CD14-positive monocyte (primary cell): ENCODE results near the gene UST. TPM values are rescaled to one million over a fixed set of nuclear protein-coding genes. Genes with fewer than 3 reads are reported as not detected.

Experiments
- DNase-seq, 3 donors: peaks; one replicate each; pipeline ENCODE4 v3.0.0-alpha.2; 2011 to 2022
- H2AFZ ChIP-seq: 2 replicates; pipeline ENCODE4 v1.6.0; 2012; ENCODE audit warnings: mild to moderate bottlenecking, low read depth, low read length, inconsistent platforms; ENCODE audit not compliant: insufficient read depth, poor library complexity, severe bottlenecking
- H3K27ac ChIP-seq, 2 donors: 1 replicate in 1 of 2; 2 replicates in 1 of 2; pipeline ENCODE4 v1.5.1; 2012 to 2013; ENCODE audit warnings: low read length in 2 of 2, control low read depth in 1 of 2, inconsistent platforms in 1 of 2, low read depth in 1 of 2, mild to moderate bottlenecking in 1 of 2
- H3K27me3 ChIP-seq, 2 donors: one replicate each; pipeline versions ENCODE4 v1.6.0 to v1.6.1; 2011 to 2013; ENCODE audit warnings: low read length in 2 of 2; ENCODE audit not compliant: control insufficient read depth in 2 of 2, insufficient read depth in 2 of 2
- H3K36me3 ChIP-seq, 2 donors: replicated peaks in 1 of 2; 1 replicate in 1 of 2; 2 replicates in 1 of 2; pipeline versions ENCODE4 v1.5.1 to v1.6.1; 2012 to 2013; ENCODE audit warnings: low read length in 2 of 2, control low read depth in 1 of 2, inconsistent platforms in 1 of 2, mild to moderate bottlenecking in 1 of 2; ENCODE audit not compliant: insufficient read depth in 2 of 2, control insufficient read depth in 1 of 2
- H3K4me1 ChIP-seq, 2 donors: 1 replicate in 1 of 2; 2 replicates in 1 of 2; pipeline versions ENCODE4 v1.5.1 to v1.6.1; 2012 to 2013; ENCODE audit warnings: low read length in 2 of 2, control low read depth in 1 of 2, inconsistent platforms in 1 of 2, mild to moderate bottlenecking in 1 of 2, moderate library complexity in 1 of 2; ENCODE audit not compliant: insufficient read depth in 2 of 2, control insufficient read depth in 1 of 2
- H3K4me2 ChIP-seq: replicated peaks from 2 replicates; pipeline ENCODE3; 2012; ENCODE audit warnings: low read length, moderate library complexity, mild to moderate bottlenecking; ENCODE audit not compliant: poor library complexity, severe bottlenecking; ENCODE audit errors: extremely low read depth
- H3K4me3 ChIP-seq, 3 experiments: fragments of 200-600 bp in 1 of 3; sonication (generic) in 1 of 3; replicated peaks in 1 of 3; 1 replicate in 2 of 3; 2 replicates in 1 of 3; pipeline ENCODE4 v1.5.1; 2011 to 2013; ENCODE audit warnings: low read length in 3 of 3, mild to moderate bottlenecking in 3 of 3, control low read depth in 2 of 3, low read depth in 2 of 3, inconsistent platforms in 1 of 3, moderate library complexity in 1 of 3
- H3K79me2 ChIP-seq: 2 replicates; pipeline ENCODE4 v1.6.0; 2012; ENCODE audit warnings: mild to moderate bottlenecking, control low read depth, inconsistent platforms, low read length, moderate library complexity; ENCODE audit not compliant: insufficient read depth
- H3K9ac ChIP-seq: 2 replicates; pipeline ENCODE4 v1.6.0; 2017; ENCODE audit warnings: low read length, mild to moderate bottlenecking; ENCODE audit not compliant: insufficient read depth, poor library complexity, severe bottlenecking
- H3K9me3 ChIP-seq, 2 donors: replicated peaks in 1 of 2; 1 replicate in 1 of 2; 2 replicates in 1 of 2; pipeline versions ENCODE4 v1.5.1 to v1.6.1; 2012 to 2013; ENCODE audit warnings: low read length in 2 of 2, control low read depth in 1 of 2; ENCODE audit not compliant: control insufficient read depth in 1 of 2, insufficient read depth in 1 of 2
- H4K20me1 ChIP-seq: 2 replicates; pipeline ENCODE4 v1.6.0; 2012; ENCODE audit warnings: mild to moderate bottlenecking, low read length, control low read depth, moderate library complexity; ENCODE audit not compliant: insufficient read depth
- H3K27ac Mint-ChIP-seq, 7 donors: one replicate each; pipeline ENCODE4 v1.8.0; 2020; ENCODE audit warnings: mild to moderate bottlenecking in 7 of 7, mixed read lengths in 7 of 7, moderate library complexity in 6 of 7, inconsistent platforms in 2 of 7
- H3K27me3 Mint-ChIP-seq, 3 donors: one replicate each; pipeline ENCODE4 v1.8.0; 2021 to 2022; ENCODE audit warnings: low read depth in 3 of 3, mild to moderate bottlenecking in 3 of 3, mixed read lengths in 3 of 3, moderate library complexity in 3 of 3, inconsistent platforms in 1 of 3
- H3K36me3 Mint-ChIP-seq, 2 donors: one replicate each; pipeline ENCODE4 v1.8.0; 2020; ENCODE audit warnings: mixed read lengths in 2 of 2, inconsistent platforms in 1 of 2, mild to moderate bottlenecking in 1 of 2
- H3K4me1 Mint-ChIP-seq: one replicate; pipeline ENCODE4 v1.8.0; 2020; ENCODE audit warnings: mild to moderate bottlenecking, mixed read lengths
- H3K4me3 Mint-ChIP-seq, 2 donors: one replicate each; pipeline ENCODE4 v1.8.0; 2020; ENCODE audit warnings: mild to moderate bottlenecking in 2 of 2, mixed read lengths in 2 of 2, moderate library complexity in 1 of 2
- H3K9me3 Mint-ChIP-seq, 7 donors: one replicate each; pipeline ENCODE4 v1.8.0; 2020 to 2022; ENCODE audit warnings: mixed read lengths in 7 of 7, mild to moderate bottlenecking in 6 of 7, moderate library complexity in 6 of 7, inconsistent platforms in 2 of 7
- CTCF ChIP-seq: fragments of 200-600 bp; IDR thresholded peaks from one replicate; pipeline ENCODE4 v1.8.0; 2022; ENCODE audit warnings: antibody characterized with exemption, mild to moderate bottlenecking
- WGBS: methylation state at CpG from one replicate; pipeline ENCODE4 v1.1.5; 2013; ENCODE audit warnings: missing lambda C conversion rate; ENCODE audit not compliant: insufficient coverage; 5-methylcytosine and 5-hydroxymethylcytosine counted together
- intact Hi-C, 2 donors: fragments of 100-400 bp; cut with micrococcal nuclease; formaldehyde crosslinking; loops; one replicate each; pipeline versions ENCODE4 v1.15.0 to v1.15.1; 2023
- polyA plus RNA-seq, 3 donors: library from polyadenylated mRNA; depleted of rRNA in 1 of 3; unstranded in 2 of 3; stranded (reverse) in 1 of 3; fragments of 300-500 nt in 2 of 3; fragments of >200 nt in 1 of 3; fragmentation: Illumina TruSeq in 2 of 3; gene quantifications; 1 replicate in 2 of 3; 2 replicates in 1 of 3; pipeline ENCODE4 v1.2.3, GENCODE V29; 2012 to 2021

UST gene
- polyA plus RNA-seq, 3 donors = 0.33 to 0.53 (median 0.48) TPM

DNA sequence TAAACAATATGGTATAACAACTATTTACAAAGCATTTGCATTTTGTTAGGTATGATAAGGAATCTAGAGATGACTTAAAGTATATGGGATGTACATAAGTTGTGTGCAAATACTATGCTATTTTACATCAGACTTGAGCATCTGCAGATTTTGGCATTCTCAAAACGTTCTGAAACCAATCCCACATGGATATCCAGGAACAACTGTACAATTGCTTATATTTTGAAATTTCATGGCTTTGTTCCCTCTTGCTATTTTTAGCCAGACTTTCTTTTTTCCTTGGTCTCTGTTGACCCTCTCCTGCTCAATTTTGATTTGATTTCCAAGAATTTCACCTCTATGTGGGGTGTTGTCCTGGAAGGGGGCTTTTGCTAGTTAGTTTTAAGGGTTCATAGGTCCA, 32.9 kb upstream of the UST start:
- peaks cover 0 to 6% (median 1%) of the 10 kb centered on the region in 3 donors for H3K27me3 Mint-ChIP-seq
- Histone ChIP-seq H3K4me1 (no peaks in the 10 kb centered on the region), H3K9ac (no peak overlapping the region), H3K27ac (no peak overlapping the region), H3K79me2 (no peaks in the 10 kb centered on the region), H3K36me3 (no peaks in the 10 kb centered on the region), H2AFZ (no peak overlapping the region), H3K4me2 (no peak overlapping the region), H3K4me3 (no peak overlapping the region), H3K27me3 (no peaks in the 10 kb centered on the region), H4K20me1 (no peaks in the 10 kb centered on the region), H3K9me3 (peaks cover 4 to 6% of the 10 kb centered on the region in 2 donors)
- intact Hi-C loops = no loop called here
- H3K27ac Mint-ChIP-seq = no peak overlapping the region
- no peaks in the 10 kb centered on the region for H3K36me3 Mint-ChIP-seq
- WGBS = no CpG with 5 or more reads among the region's 1 CpG
- TF ChIP-seq CTCF = no peak
- H3K4me3 Mint-ChIP-seq = no peak overlapping the region
- DNase-seq = no peak
- peaks cover 4 to 20% (median 13%) of the 10 kb centered on the region in 7 donors for H3K9me3 Mint-ChIP-seq
- peaks cover 4% of the 10 kb centered on the region for H3K4me1 Mint-ChIP-seq

GRCh38 chr6:148716811-148717210, 30.0 kb upstream of the UST start:
- no peak overlapping the region for H3K27ac Mint-ChIP-seq
- H3K9me3 Mint-ChIP-seq = peaks cover 4 to 21% (median 13%) of the 10 kb centered on the region in 7 donors
- H3K27me3 Mint-ChIP-seq = peaks cover 0 to 4% (median under 1%) of the 10 kb centered on the region in 3 donors
- H4K20me1 ChIP-seq = no peaks in the 10 kb centered on the region
- no peaks in the 10 kb centered on the region for H3K36me3 ChIP-seq
- no peak overlapping the region for H3K4me3 ChIP-seq
- DNase-seq = no peak
- H3K4me3 Mint-ChIP-seq = no peak overlapping the region
- no peak for TF ChIP-seq CTCF
- H3K79me2 ChIP-seq = no peaks in the 10 kb centered on the region
- no peaks in the 10 kb centered on the region for H3K27me3 ChIP-seq
- H3K9me3 ChIP-seq = peaks cover 4 to 6% of the 10 kb centered on the region in 2 donors
- intact Hi-C loops = no loop called here
- H3K27ac ChIP-seq = no peak overlapping the region
- no peaks in the 10 kb centered on the region for H3K36me3 Mint-ChIP-seq
- no peak overlapping the region for H2AFZ ChIP-seq
- peaks cover 7% of the 10 kb centered on the region for H3K4me1 Mint-ChIP-seq
- H3K4me2 ChIP-seq = no peak overlapping the region
- no peaks in the 10 kb centered on the region for H3K4me1 ChIP-seq
- no CpG with 5 or more reads among the region's 1 CpG for WGBS
- no peak overlapping the region for H3K9ac ChIP-seq
